Loucy (cell line): ENCODE results near the gene UNC13B.

Experiments
- H2AFZ ChIP-seq: fragments of 200-600 bp; sonication (generic); 2 replicates; pipeline ENCODE4 v1.6.0; 2016; ENCODE audit warnings: antibody characterized with exemption, mild to moderate bottlenecking, low read length, moderate library complexity
- H3F3A ChIP-seq: fragments of 200-600 bp; 2 replicates; pipeline ENCODE4 v1.6.0; 2016; ENCODE audit warnings: antibody characterized with exemption, low read depth, mild to moderate bottlenecking
- H3K27me3 ChIP-seq: fragments of 200-600 bp; sonication (generic); 2 replicates; pipeline ENCODE4 v1.6.1; 2014; ENCODE audit warnings: low read length, mild to moderate bottlenecking; ENCODE audit not compliant: insufficient read depth, poor library complexity, severe bottlenecking
- H3K36me3 ChIP-seq: fragments of 200-600 bp; sonication (generic); 2 replicates; pipeline ENCODE4 v1.6.1; 2016; ENCODE audit warnings: low read length; ENCODE audit not compliant: insufficient read depth
- H3K4me1 ChIP-seq: fragments of 200-600 bp; sonication (generic); 2 replicates; pipeline ENCODE4 v1.5.1; 2014; ENCODE audit warnings: low read length, mild to moderate bottlenecking; ENCODE audit not compliant: insufficient read depth, poor library complexity, severe bottlenecking
- H3K4me2 ChIP-seq: fragments of 200-600 bp; sonication (generic); 2 replicates; pipeline ENCODE4 v1.6.0; 2014; ENCODE audit warnings: antibody characterized with exemption, low read length, low read depth, mild to moderate bottlenecking; ENCODE audit not compliant: poor library complexity, severe bottlenecking
- H3K4me3 ChIP-seq: fragments of 200-600 bp; sonication (generic); 2 replicates; pipeline ENCODE4 v1.5.1; 2014; ENCODE audit warnings: low read length, mild to moderate bottlenecking, mixed read lengths; ENCODE audit not compliant: poor library complexity, severe bottlenecking
- H3K79me2 ChIP-seq: fragments of 200-600 bp; sonication (generic); 2 replicates; pipeline ENCODE4 v1.6.1; 2014; ENCODE audit warnings: low read length; ENCODE audit not compliant: insufficient read depth
- H3K9ac ChIP-seq: fragments of 200-600 bp; sonication (generic); 2 replicates; pipeline ENCODE4 v1.6.0; 2014; ENCODE audit warnings: mild to moderate bottlenecking, low read depth, low read length, moderate library complexity; ENCODE audit not compliant: poor library complexity, severe bottlenecking
- H3K9me2 ChIP-seq: fragments of 200-600 bp; sonication (generic); replicated peaks from 2 replicates; pipeline ENCODE4 v1.6.1; 2016; ENCODE audit warnings: low read depth, low read length, mixed read lengths
- H3K9me3 ChIP-seq: fragments of 200-600 bp; sonication (generic); 2 replicates; pipeline ENCODE4 v1.6.1; 2014; ENCODE audit warnings: mild to moderate bottlenecking, antibody characterized with exemption, low read length, low read depth; ENCODE audit not compliant: insufficient read depth
- H4K20me1 ChIP-seq: fragments of 200-600 bp; sonication (generic); 2 replicates; pipeline ENCODE4 v1.6.0; 2014; ENCODE audit warnings: antibody characterized with exemption, low read length, mild to moderate bottlenecking; ENCODE audit not compliant: insufficient read depth, poor library complexity, severe bottlenecking
- CTCF ChIP-seq: fragments of 200-600 bp; sonication (generic); conservative IDR thresholded peaks from 2 replicates; pipeline ENCODE4 v1.5.1; 2014; ENCODE audit warnings: mild to moderate bottlenecking, antibody characterized with exemption, low read length
- EZH2phosphoT487 ChIP-seq: fragments of 200-600 bp; IDR thresholded peaks from 2 replicates; pipeline ENCODE4 v1.6.1; 2018; ENCODE audit warnings: antibody characterized with exemption, mild to moderate bottlenecking, moderate library complexity, borderline replicate concordance

UNC13B gene

GRCh38 chr9:35280399-35280798 lies 118.6 kb downstream of the UNC13B start:
- no peaks in the 10 kb centered on the region for H3K9me2 ChIP-seq
- no peaks in the 10 kb centered on the region for H3K9me3 ChIP-seq
- no peak overlapping the region for H3K4me3 ChIP-seq
- no peak overlapping the region for H2AFZ ChIP-seq
- no peaks in the 10 kb centered on the region for H3K36me3 ChIP-seq
- no peak overlapping the region for H3K9ac ChIP-seq
- H3K27me3 ChIP-seq = no peaks in the 10 kb centered on the region
- no peaks in the 10 kb centered on the region for H4K20me1 ChIP-seq
- H3K4me1 ChIP-seq = no peaks in the 10 kb centered on the region
- no peaks in the 10 kb centered on the region for H3K79me2 ChIP-seq
- H3K4me2 ChIP-seq = no peak overlapping the region
- TF ChIP-seq CTCF (no peak), EZH2phosphoT487 (no peak)
- H3F3A ChIP-seq = no peaks in the 10 kb centered on the region

GRCh38 chr9:35285731-35286130 lies 123.9 kb downstream of the UNC13B start:
- Histone ChIP-seq H3K79me2 (no peaks in the 10 kb centered on the region), H3K9me3 (no peaks in the 10 kb centered on the region), H2AFZ (no peak overlapping the region), H3K4me1 (no peaks in the 10 kb centered on the region), H3K36me3 (no peaks in the 10 kb centered on the region), H3K27me3 (no peaks in the 10 kb centered on the region), H3K4me3 (no peak overlapping the region), H3F3A (no peaks in the 10 kb centered on the region), H3K9me2 (no peaks in the 10 kb centered on the region), H4K20me1 (no peaks in the 10 kb centered on the region), H3K4me2 (no peak overlapping the region), H3K9ac (no peak overlapping the region)
- TF ChIP-seq EZH2phosphoT487 (no peak), CTCF (no peak)

GRCh38 chr9:35286381-35286780 lies 124.6 kb downstream of the UNC13B start:
- no peak overlapping the region for H3K9ac ChIP-seq
- TF ChIP-seq EZH2phosphoT487 (no peak), CTCF (no peak)
- H3K9me3 ChIP-seq = no peaks in the 10 kb centered on the region

More at GRCh38 chr9:35286381-35286780, 124.6 kb downstream of the UNC13B start:
- Histone ChIP-seq H3K4me3 (no peak overlapping the region), H2AFZ (no peak overlapping the region), H3F3A (no peaks in the 10 kb centered on the region), H3K9me2 (no peaks in the 10 kb centered on the region), H3K79me2 (no peaks in the 10 kb centered on the region), H3K36me3 (no peaks in the 10 kb centered on the region), H3K4me2 (no peak overlapping the region), H4K20me1 (no peaks in the 10 kb centered on the region), H3K4me1 (no peaks in the 10 kb centered on the region), H3K27me3 (no peaks in the 10 kb centered on the region)
